Left lung (tissue), 14 donors: Measurements from ENCODE around the gene ATP5ME. TPM values are rescaled to one million over a fixed set of nuclear protein-coding genes. Genes with fewer than 3 reads are reported as not detected.

Source experiments
- ATAC-seq: fragments of 200-7000 bp; cut with Tn5 transposase; one replicate; pipeline ENCODE4 v1.9.1; 2020; ENCODE audit warnings: moderate library complexity
- DNase-seq, 4 donors: peaks; one replicate each; pipeline ENCODE4 v3.0.0-alpha.2; 2013 to 2020
- H3K27ac ChIP-seq, 2 donors: fragments of 200-600 bp; sonication (generic) in 1 of 2; one replicate each; pipeline versions ENCODE4 v1.5.0 to v1.8.0; 2020 to 2021
- H3K27me3 ChIP-seq, 2 donors: fragments of 200-600 bp; sonication (generic) in 1 of 2; one replicate each; pipeline versions ENCODE4 v1.5.0 to v1.8.0; 2020 to 2021
- H3K36me3 ChIP-seq, 2 donors: fragments of 200-600 bp; sonication (generic) in 1 of 2; one replicate each; pipeline versions ENCODE4 v1.5.0 to v1.8.0; 2020 to 2021
- H3K4me1 ChIP-seq, 2 donors: fragments of 200-600 bp; one replicate each; pipeline ENCODE4 v1.8.0; 2021
- H3K4me3 ChIP-seq, 2 donors: fragments of 200-600 bp; sonication (generic) in 1 of 2; one replicate each; pipeline versions ENCODE4 v1.5.0 to v1.8.0; 2020 to 2021; ENCODE audit warnings: mild to moderate bottlenecking in 1 of 2
- H3K9me3 ChIP-seq, 2 donors: fragments of 200-600 bp; sonication (generic) in 1 of 2; one replicate each; pipeline versions ENCODE4 v1.5.0 to v1.8.0; 2020 to 2021
- CTCF ChIP-seq, 2 donors: fragments of 200-600 bp; sonication (generic) in 1 of 2; IDR thresholded peaks; one replicate each; pipeline versions ENCODE4 v1.5.0 to v1.8.0; 2021; ENCODE audit warnings: antibody characterized with exemption in 2 of 2
- intact Hi-C, 2 donors: fragments of 100-400 bp; cut with DNase I; formaldehyde crosslinking; loops; one replicate each; pipeline versions ENCODE4 v1.11.2 to v1.14.2; 2022
- long read RNA-seq, 12 donors: library from polyadenylated mRNA in 2 of 12; unstranded in 2 of 12; transcript quantifications; one replicate each; pipeline ENCODE4 v2.0.0 and lab custom pipeline, GENCODE V29; 2019 to 2026
- polyA plus RNA-seq, 6 donors: library from polyadenylated mRNA; unstranded; fragments of 120-200 nt; gene quantifications; one replicate each; pipeline ENCODE4 v1.2.1, GENCODE V29; 2013; ENCODE audit not compliant: insufficient read length in 6 of 6
- total RNA-seq, 2 donors: library from RNA; stranded (reverse); fragmentation: NEBNext Ultra II Directional; extraction: Animal tissue kit (Norgen Biotek cat#: 25700); gene quantifications; one replicate each; pipeline ENCODE4 v1.2.1, GENCODE V29; 2021
- donor health status: DM: no; HTN: yes; CAD: no.
- donor health status: DM: no; HTN: no; CAD: no.

Gene ATP5ME
- total RNA-seq (100 to 1,000 TPM; 171 to 211 TPM), polyA plus RNA-seq (100 to 1,000 TPM; 162 to 245 (median 189) TPM)
- long read RNA-seq, donor 1, transcript ATP5ME-204 (2 exons, 247 nt), result minor isoform, 9 of 329 reads
- long read RNA-seq, donor 1, transcript ATP5ME-202 (3 exons, 300 nt), result minor isoform, 12 of 329 reads
- long read RNA-seq, donor 1, transcript ATP5ME-205 (3 exons, 393 nt), result minor isoform, 20 of 329 reads
- long read RNA-seq, donor 1, transcript ATP5ME-201 (4 exons, 365 nt), result major isoform, 257 of 329 reads
- long read RNA-seq, donor 1, partial matches to known transcripts, result 5 of 329 reads
- long read RNA-seq, donor 1, other reads (novel, unspliced or antisense), result 25 of 329 reads
- long read RNA-seq, donor 2, transcript ATP5ME-204 (2 exons, 247 nt), result minor isoform, 31 of 328 reads
- long read RNA-seq, donor 2, transcript ATP5ME-202 (3 exons, 300 nt), result minor isoform, 5 of 328 reads
- long read RNA-seq, donor 2, transcript ATP5ME-205 (3 exons, 393 nt), result minor isoform, 41 of 328 reads
- long read RNA-seq, donor 2, transcript ATP5ME-201 (4 exons, 365 nt), result major isoform, 232 of 328 reads
- long read RNA-seq, donor 2, partial matches to known transcripts, result 6 of 328 reads
- long read RNA-seq, donor 2, other reads (novel, unspliced or antisense), result 12 of 328 reads
- long read RNA-seq, donor 3, transcript ATP5ME-204 (2 exons, 247 nt), result minor isoform, 8 of 273 reads
- long read RNA-seq, donor 3, transcript ATP5ME-201 (4 exons, 365 nt), result major isoform, 236 of 273 reads
- long read RNA-seq, donor 3, transcript ATP5ME-202 (3 exons, 300 nt), result minor isoform, 9 of 273 reads
- long read RNA-seq, donor 3, transcript ATP5ME-205 (3 exons, 393 nt), result minor isoform, 15 of 273 reads
- long read RNA-seq, donor 3, partial matches to known transcripts, result 5 of 273 reads
- long read RNA-seq, donor 3, other reads (novel, unspliced or antisense), result 0 of 273 reads
- long read RNA-seq, donor 4, transcript ATP5ME-201 (4 exons, 365 nt), result major isoform, 87 of 95 reads
- long read RNA-seq, donor 4, partial matches to known transcripts, result 0 of 95 reads
- long read RNA-seq, donor 4, other reads (novel, unspliced or antisense), result 3 of 95 reads
- long read RNA-seq, donor 5, transcript ATP5ME-201 (4 exons, 365 nt), result major isoform, 213 of 282 reads
- long read RNA-seq, donor 5, transcript ATP5ME-205 (3 exons, 393 nt), result minor isoform, 22 of 282 reads
- long read RNA-seq, donor 5, transcript ATP5ME-202 (3 exons, 300 nt), result minor isoform, 8 of 282 reads
- long read RNA-seq, donor 5, transcript ATP5ME-204 (2 exons, 247 nt), result minor isoform, 21 of 282 reads
- long read RNA-seq, donor 5, partial matches to known transcripts, result 0 of 282 reads
- long read RNA-seq, donor 5, other reads (novel, unspliced or antisense), result 18 of 282 reads
- long read RNA-seq, donor 6, transcript ATP5ME-202 (3 exons, 300 nt), result minor isoform, 13 of 418 reads
- long read RNA-seq, donor 6, transcript ATP5ME-204 (2 exons, 247 nt), result minor isoform, 13 of 418 reads
- long read RNA-seq, donor 6, transcript ATP5ME-205 (3 exons, 393 nt), result minor isoform, 31 of 418 reads
- long read RNA-seq, donor 6, transcript ATP5ME-201 (4 exons, 365 nt), result major isoform, 347 of 418 reads
- long read RNA-seq, donor 6, partial matches to known transcripts, result 0 of 418 reads
- long read RNA-seq, donor 6, other reads (novel, unspliced or antisense), result 13 of 418 reads
- long read RNA-seq, donor 7, transcript ATP5ME-205 (3 exons, 393 nt), result minor isoform, 25 of 173 reads
- long read RNA-seq, donor 7, transcript ATP5ME-201 (4 exons, 365 nt), result major isoform, 119 of 173 reads
- long read RNA-seq, donor 7, transcript ATP5ME-204 (2 exons, 247 nt), result minor isoform, 15 of 173 reads
- long read RNA-seq, donor 7, partial matches to known transcripts, result 0 of 173 reads
- long read RNA-seq, donor 7, other reads (novel, unspliced or antisense), result 11 of 173 reads
- long read RNA-seq, donor 8, transcript ATP5ME-202 (3 exons, 300 nt), result minor isoform, 8 of 165 reads
- long read RNA-seq, donor 8, transcript ATP5ME-201 (4 exons, 365 nt), result major isoform, 118 of 165 reads
- long read RNA-seq, donor 8, transcript ATP5ME-205 (3 exons, 393 nt), result minor isoform, 8 of 165 reads
- long read RNA-seq, donor 8, partial matches to known transcripts, result 10 of 165 reads
- long read RNA-seq, donor 8, other reads (novel, unspliced or antisense), result 17 of 165 reads
- long read RNA-seq, donor 9, partial matches to known transcripts, result 0 of 8 reads
- long read RNA-seq, donor 9, other reads (novel, unspliced or antisense), result 0 of 8 reads
- long read RNA-seq, donor 10, transcript ATP5ME-201 (4 exons, 365 nt), result major isoform, 91 of 92 reads
- long read RNA-seq, donor 10, partial matches to known transcripts, result 0 of 92 reads
- long read RNA-seq, donor 10, other reads (novel, unspliced or antisense), result 0 of 92 reads
- long read RNA-seq, donor 11, transcript ATP5ME-201 (4 exons, 365 nt), result major isoform, 338 of 406 reads
- long read RNA-seq, donor 11, transcript ATP5ME-204 (2 exons, 247 nt), result minor isoform, 24 of 406 reads
- long read RNA-seq, donor 11, transcript ATP5ME-205 (3 exons, 393 nt), result minor isoform, 27 of 406 reads
- long read RNA-seq, donor 11, partial matches to known transcripts, result 0 of 406 reads
- long read RNA-seq, donor 11, other reads (novel, unspliced or antisense), result 12 of 406 reads
- long read RNA-seq, donor 12, transcript ATP5ME-205 (3 exons, 393 nt), result minor isoform, 13 of 125 reads
- long read RNA-seq, donor 12, transcript ATP5ME-201 (4 exons, 365 nt), result major isoform, 102 of 125 reads
- long read RNA-seq, donor 12, transcript ATP5ME-204 (2 exons, 247 nt), result minor isoform, 6 of 125 reads
- long read RNA-seq, donor 12, partial matches to known transcripts, result 0 of 125 reads
- long read RNA-seq, donor 12, other reads (novel, unspliced or antisense), result 0 of 125 reads

GRCh38 chr4:674172-675035 lies at the start of gene ATP5ME, which contains the start of gene MYL5:
Gene ATP5ME, minus strand, starts transcription at chr4:674276. Its CDS starts 29 bp downstream, at chr4:674247.
Gene MYL5, plus strand, starts transcription at chr4:674542. Its CDS starts 3,485 bp downstream, at chr4:678027.
- no peaks in the 10 kb centered on the region for H3K9me3 ChIP-seq
- peak within 1 kb of the TSS; percentile 83 to 86 for H3K27ac ChIP-seq
- intact Hi-C loops, result no loop called here
- TF ChIP-seq CTCF (IDR thresholded peaks at IDR 0.05), result peak; percentile 60 to 87
- peaks cover 5 to 30% of the 10 kb centered on the region in 2 donors for H3K4me1 ChIP-seq
- H3K27me3 ChIP-seq, result no peaks in the 10 kb centered on the region
- peak; percentile 91 for ATAC-seq
- peak; percentile 98 to 100 (median 98) for DNase-seq
- peaks cover 0 to 24% of the 10 kb centered on the region in 2 donors for H3K36me3 ChIP-seq
- H3K4me3 ChIP-seq, result peak within 1 kb of the TSS; percentile 70 to 97

GRCh38 chr4:722851-723360 lies 48.8 kb upstream of the ATP5ME start:
- no peak for DNase-seq
- Histone ChIP-seq H3K4me3 (no peak overlapping the region), H3K27ac (no peak overlapping the region), H3K4me1 (peaks cover 8 to 31% of the 10 kb centered on the region in 2 donors), H3K36me3 (peaks cover 0 to 15% of the 10 kb centered on the region in 2 donors), H3K27me3 (no peaks in the 10 kb centered on the region), H3K9me3 (no peaks in the 10 kb centered on the region)
- no peak for ATAC-seq
- intact Hi-C loops, result no loop called here
- TF ChIP-seq CTCF (IDR thresholded peaks at IDR 0.05), result no peak

- Histone ChIP-seq H3K4me1 (peaks cover 8 to 27% of the 10 kb centered on the region in 2 donors), H3K27ac (no peak overlapping the region), H3K36me3 (peaks cover 0 to 15% of the 10 kb centered on the region in 2 donors), H3K27me3 (no peaks in the 10 kb centered on the region), H3K4me3 (no peak overlapping the region), H3K9me3 (no peaks in the 10 kb centered on the region)
- DNase-seq, result peak in 1 of 4 donors; percentile 57
- no peak for ATAC-seq
- intact Hi-C loops, result no loop called here
- no peak for TF ChIP-seq CTCF (IDR thresholded peaks at IDR 0.05)
Measured at GRCh38 chr4:722169-722725, 48.2 kb upstream of the ATP5ME start.
